Activated T-helper 9 cell treated with anti-CD3 and anti-CD28 coated beads, Interleukin-2, amount 50 U/mL, for 16 hours (primary cell): ENCODE results near the gene UQCRHL.
A peak's percentile ranks its signal among the peaks of the same experiment; 100 is the strongest.
"Not testable (repeated sequence)": the region's sequence is repeated elsewhere in the genome, so short reads cannot be mapped to it uniquely, and the experiment has no call there.

Source experiments
- DNase-seq: peaks from one replicate; pipeline ENCODE4 v3.0.0-alpha.2; 2020; ENCODE audit warnings: low read depth

Gene UQCRHL

GRCh38 chr1:15807549-15807948 is at the start of gene UQCRHL:
UQCRHL (minus strand) TSS chr1:15807649; CDS start chr1:15807649, 0 bp downstream.
- not testable (repeated sequence) for DNase-seq

GRCh38 chr1:15856888-15857287 is 49.4 kb upstream of the UQCRHL start:
- DNase-seq = no peak

GRCh38 chr1:15852828-15853302 is 45.4 kb upstream of the UQCRHL start:
- DNase-seq = no peak

- no peak for DNase-seq
These were observed 44.8 kb upstream of the UQCRHL start for GRCh38 chr1:15852036-15852827.

GRCh38 chr1:15851210-15852035 is 44.0 kb upstream of the UQCRHL start:
- DNase-seq = no peak

GRCh38 chr1:15850471-15851001 is 43.1 kb upstream of the UQCRHL start:
- DNase-seq = no peak

GRCh38 chr1:15849775-15850324 is 42.4 kb upstream of the UQCRHL start:
- DNase-seq = no peak

GRCh38 chr1:15848929-15849774 is 41.7 kb upstream of the UQCRHL start:
- peak; percentile 60 for DNase-seq

GRCh38 chr1:15848143-15848928 is 40.9 kb upstream of the UQCRHL start:
- no peak for DNase-seq

GRCh38 chr1:15847893-15848142 is 40.4 kb upstream of the UQCRHL start:
- no peak for DNase-seq

GRCh38 chr1:15847100-15847892 is 39.8 kb upstream of the UQCRHL start, which contains the start of gene SPEN:
SPEN (plus strand) TSS chr1:15847707; CDS start chr1:15848068, 361 bp downstream.
- peak; percentile 99 for DNase-seq

GRCh38 chr1:15846056-15846455 is 38.6 kb upstream of the UQCRHL start:
- not testable (repeated sequence) for DNase-seq

- DNase-seq = no peak
These were observed 36.5 kb upstream of the UQCRHL start for GRCh38 chr1:15843826-15844572.

- DNase-seq = no peak
These were observed 31.3 kb upstream of the UQCRHL start for GRCh38 chr1:15838721-15839120.

GRCh38 chr1:15837931-15838330 is 30.5 kb upstream of the UQCRHL start:
- DNase-seq = no peak

GRCh38 chr1:15836772-15837669 is 29.6 kb upstream of the UQCRHL start:
- no peak for DNase-seq

- DNase-seq = not testable (repeated sequence)
These were observed 29.0 kb upstream of the UQCRHL start for GRCh38 chr1:15836511-15836771.

- DNase-seq = peak; percentile 100
These were observed 28.5 kb upstream of the UQCRHL start for GRCh38 chr1:15835741-15836510.
